MCF 10A (cell line): ENCODE results near the gene HCCS. TPM values are rescaled to one million over a fixed set of nuclear protein-coding genes. Genes with fewer than 3 reads are reported as not detected.
"Not testable (repeated sequence)": the region's sequence is repeated elsewhere in the genome, so short reads cannot be mapped to it uniquely, and the experiment has no call there.

Experiments
- BruUV-seq: library from RNA; stranded (reverse); fragments of 400-500 nt; replicated peaks from 2 replicates; lab custom pipeline; 2021; lab: Mats Ljungman, UMichigan
- CTCF ChIA-PET: fragments of 300-600 bp; sonication (Branson Sonifier 250); formaldehyde crosslinking; extraction: SDS; loops from one replicate; lab custom pipeline; 2021; ENCODE audit warnings: antibody characterized with exemption, inconsistent platforms; lab: Yijun Ruan, JAX
- POLR2A ChIA-PET: fragments of 300-600, 350-650 bp; sonication (Branson Sonifier 250); formaldehyde crosslinking; extraction: SDS; loops from one replicate; lab custom pipeline; 2020; ENCODE audit warnings: antibody characterized with exemption, inconsistent platforms; lab: Yijun Ruan, JAX
- DNase-seq: peaks from one replicate; pipeline ENCODE4 v3.0.0-alpha.2; 2018; ENCODE audit not compliant: unreplicated experiment
- H3K27ac Mint-ChIP-seq: one replicate; pipeline ENCODE4 v1.8.0; 2022; ENCODE audit warnings: mild to moderate bottlenecking, low read depth, mixed read lengths; ENCODE audit not compliant: unreplicated experiment
- H3K27me3 Mint-ChIP-seq: one replicate; pipeline ENCODE4 v1.8.0; 2022; ENCODE audit warnings: mixed read lengths; ENCODE audit not compliant: insufficient read depth, unreplicated experiment
- H3K36me3 Mint-ChIP-seq: one replicate; pipeline ENCODE4 v1.8.0; 2022; ENCODE audit warnings: mild to moderate bottlenecking, moderate library complexity, mixed read lengths; ENCODE audit not compliant: insufficient read depth, unreplicated experiment
- H3K4me1 Mint-ChIP-seq: one replicate; pipeline ENCODE4 v1.8.0; 2022; ENCODE audit warnings: mixed read lengths; ENCODE audit not compliant: insufficient read depth, unreplicated experiment
- H3K4me3 Mint-ChIP-seq: one replicate; pipeline ENCODE4 v1.8.0; 2022; ENCODE audit warnings: mild to moderate bottlenecking, moderate library complexity, mixed read lengths; ENCODE audit not compliant: unreplicated experiment
- H3K9me3 Mint-ChIP-seq: one replicate; pipeline ENCODE4 v1.8.0; 2022; ENCODE audit warnings: mixed read lengths; ENCODE audit not compliant: unreplicated experiment
- CTCF ChIP-seq: fragments of 200-600 bp; IDR thresholded peaks from one replicate; pipeline ENCODE4 v1.8.0; 2022; ENCODE audit warnings: antibody characterized with exemption, mild to moderate bottlenecking; ENCODE audit not compliant: unreplicated experiment
- intact Hi-C: fragments of 100-400 bp; cut with micrococcal nuclease; formaldehyde crosslinking; loops from 2 replicates; pipeline ENCODE4 v1.14.1; 2022
- total RNA-seq: library from RNA; stranded (reverse); gene quantifications from 2 replicates; pipeline ENCODE4 v1.2.3, GENCODE V29; 2022

HCCS gene
- total RNA-seq, 1 experiment from 2014 or later, result 41.0 TPM

GRCh38 chrX:11117745-11118144 lies 6.6 kb downstream of the HCCS start:
- Mint-ChIP-seq H3K4me3 (no peak overlapping the region), H3K36me3 (peaks cover 80% of the 10 kb centered on the region), H3K9me3 (no peaks in the 10 kb centered on the region), H3K27me3 (no peaks in the 10 kb centered on the region), H3K27ac (no peak overlapping the region), H3K4me1 (no peaks in the 10 kb centered on the region)
- POLR2A ChIA-PET, result no interaction called here
- BruUV-seq, result no TSS peak
- intact Hi-C loops, result no loop called here
- no peak for DNase-seq
- CTCF ChIA-PET, result interaction anchor here (1.0 to 1.5 kb wide), 2 partner anchors 15 to 927 kb away, joined by 3 to 4 read pairs; no protein-coding TSS in a partner anchor
- no peak for TF ChIP-seq CTCF

- CTCF ChIA-PET, result interaction anchor here (0.6 to 1.6 kb wide), 3 partner anchors 15 to 18 kb away, joined by 3 to 10 read pairs (median 3); no protein-coding TSS in a partner anchor
- no TSS peak for BruUV-seq
- TF ChIP-seq CTCF, result no peak
- Mint-ChIP-seq H3K36me3 (peaks cover 76% of the 10 kb centered on the region), H3K4me3 (no peak overlapping the region), H3K9me3 (no peaks in the 10 kb centered on the region), H3K27ac (no peak overlapping the region), H3K27me3 (peaks cover 3% of the 10 kb centered on the region), H3K4me1 (no peaks in the 10 kb centered on the region)
- POLR2A ChIA-PET, result no interaction called here
- no peak for DNase-seq
- intact Hi-C loops, result no loop called here
Measured at GRCh38 chrX:11119313-11119943, 8.3 kb downstream of the HCCS start.

DNA sequence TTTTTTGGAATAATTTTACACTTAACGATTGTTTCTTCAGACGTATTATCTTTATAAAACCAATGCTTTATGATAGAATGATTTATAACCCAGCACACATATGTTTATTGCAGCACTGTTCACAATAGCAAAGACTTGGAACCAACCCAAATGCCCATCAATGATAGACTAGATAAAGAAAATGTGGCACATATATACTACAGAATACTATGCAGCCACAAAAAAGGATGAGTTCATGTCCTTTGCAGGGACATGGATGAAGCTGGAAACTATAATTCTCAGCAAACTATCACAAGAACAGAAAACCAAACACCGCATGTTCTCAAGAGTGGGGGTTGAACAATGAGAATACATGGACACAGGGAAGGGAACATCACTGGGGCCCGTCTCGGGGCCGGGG lies 12.0 kb downstream of the HCCS start:
- H3K4me3 Mint-ChIP-seq, H3K9me3 Mint-ChIP-seq, intact Hi-C loops, H3K27ac Mint-ChIP-seq, BruUV-seq, H3K4me1 Mint-ChIP-seq, DNase-seq: not testable (repeated sequence)
- POLR2A ChIA-PET, result interaction anchor here (0.9 kb wide), 1 partner anchor 11 kb away, joined by 3 read pairs; no protein-coding TSS in a partner anchor
- Mint-ChIP-seq H3K27me3 (peaks cover 11% of the 10 kb centered on the region), H3K36me3 (peaks cover 46% of the 10 kb centered on the region)
- CTCF ChIA-PET, result interaction anchor here (1.0 kb wide), 1 partner anchor 933 kb away, joined by 4 read pairs; no protein-coding TSS in a partner anchor

DNA sequence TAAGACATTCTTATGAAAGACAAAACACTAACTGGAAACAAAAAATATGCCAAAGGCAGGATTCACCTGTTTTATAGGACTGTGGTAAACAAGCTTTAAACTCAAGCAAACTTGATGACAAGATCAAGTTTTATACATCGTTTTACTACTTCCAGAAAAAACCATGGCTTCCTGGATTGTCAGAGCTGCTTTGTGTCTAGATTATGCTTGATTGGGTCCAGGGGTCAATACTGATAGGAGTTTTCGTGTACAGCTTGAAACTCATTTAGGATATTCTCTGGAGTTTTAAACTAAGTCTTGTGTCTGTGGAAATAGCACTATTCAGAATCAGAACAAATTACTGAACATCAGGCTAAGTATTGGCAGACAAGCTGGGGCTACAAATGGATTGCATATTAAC lies 13.0 kb downstream of the HCCS start:
- H3K9me3 Mint-ChIP-seq, result no peaks in the 10 kb centered on the region
- CTCF ChIA-PET, result interaction anchor here (0.7 to 1.4 kb wide), 3 partner anchors 10 to 408 kb away, joined by 3 to 7 read pairs (median 5); no protein-coding TSS in a partner anchor
- H3K27me3 Mint-ChIP-seq, result peaks cover 11% of the 10 kb centered on the region
- intact Hi-C loops, result no loop called here
- H3K4me3 Mint-ChIP-seq, result no peak overlapping the region
- H3K36me3 Mint-ChIP-seq, result peaks cover 40% of the 10 kb centered on the region
- no peaks in the 10 kb centered on the region for H3K4me1 Mint-ChIP-seq
- no peak for TF ChIP-seq CTCF
- POLR2A ChIA-PET, result no interaction called here
- DNase-seq, result no peak
- BruUV-seq, result no TSS peak
- H3K27ac Mint-ChIP-seq, result no peak overlapping the region
